Heart right ventricle (tissue), 16 donors: ENCODE results near the gene RHOF. TPM values are rescaled to one million over a fixed set of nuclear protein-coding genes. Genes with fewer than 3 reads are reported as not detected.

Experiments
- ATAC-seq, 8 donors: fragments of 200-7000 bp; cut with Tn5 transposase; one replicate each; pipeline ENCODE4 v1.9.1; 2020; ENCODE audit warnings: mild to moderate bottlenecking in 8 of 8, moderate library complexity in 8 of 8, moderate number of reproducible peaks in 1 of 8
- DNase-seq, 2 donors: peaks; one replicate each; pipeline ENCODE4 v3.0.0-alpha.2; 2020
- H3K27ac ChIP-seq, 10 donors: fragments of 200-600 bp; sonication (generic) in 2 of 10; one replicate each; pipeline versions ENCODE4 v1.5.0 to v1.8.0; 2020 to 2022; ENCODE audit warnings: mild to moderate bottlenecking in 3 of 10
- H3K27me3 ChIP-seq, 7 donors: fragments of 200-600 bp; one replicate each; pipeline ENCODE4 v1.8.0; 2021 to 2022; ENCODE audit warnings: mild to moderate bottlenecking in 2 of 7
- H3K36me3 ChIP-seq, 9 donors: fragments of 200-600 bp; sonication (generic) in 1 of 9; one replicate each; pipeline versions ENCODE4 v1.5.0 to v1.8.0; 2020 to 2022; ENCODE audit warnings: mild to moderate bottlenecking in 2 of 9
- H3K4me1 ChIP-seq, 9 donors: fragments of 200-600 bp; sonication (generic) in 1 of 9; one replicate each; pipeline versions ENCODE4 v1.5.0 to v1.8.0; 2020 to 2022; ENCODE audit warnings: mild to moderate bottlenecking in 4 of 9
- H3K4me3 ChIP-seq, 10 donors: fragments of 200-600 bp; sonication (generic) in 2 of 10; one replicate each; pipeline versions ENCODE4 v1.5.0 to v1.8.0; 2020 to 2022; ENCODE audit warnings: mild to moderate bottlenecking in 7 of 10, moderate library complexity in 2 of 10
- H3K9me3 ChIP-seq, 11 donors: fragments of 200-600 bp in 10 of 11; sonication (generic) in 2 of 11; one replicate each; pipeline versions ENCODE4 v1.5.0 to v1.8.0; 2013 to 2022; ENCODE audit warnings: mild to moderate bottlenecking in 2 of 11, control low read depth in 1 of 11, moderate library complexity in 1 of 11
- WGBS, 2 donors: extraction: QIAGEN DNeasy Blood & Tissue Kit; methylation state at CpG; one replicate each; pipeline ENCODE4 v1.1.7; 2013; ENCODE audit warnings: inconsistent platforms in 1 of 2; 5-methylcytosine and 5-hydroxymethylcytosine counted together
- intact Hi-C, 10 donors: fragments of 100-400 bp; cut with DNase I; formaldehyde crosslinking; loops; one replicate each; pipeline versions ENCODE4 v1.11.1 to v1.14.2; 2022
- polyA plus RNA-seq, 2 donors: library from polyadenylated mRNA; stranded (reverse); fragments of 200-250 nt; gene quantifications; one replicate each; pipeline ENCODE4 v1.2.3, GENCODE V29; 2013
- total RNA-seq, 10 donors: library from RNA; stranded (reverse); fragmentation: NEBNext Ultra II Directional in 3 of 10; extraction: Animal tissue kit (Norgen Biotek cat#: 25700) in 3 of 10; gene quantifications; one replicate each; pipeline versions ENCODE4 v1.2.1 to v1.2.4, GENCODE V29; 2021 to 2023
- TF ChIP-seq, protein P1 (sequence below), 9 donors: fragments of 200-600 bp; sonication (generic) in 2 of 9; IDR thresholded peaks; one replicate each; pipeline versions ENCODE4 v1.5.0 to v1.8.0; 2021 to 2022; ENCODE audit warnings: antibody characterized with exemption in 9 of 9, mild to moderate bottlenecking in 5 of 9, moderate library complexity in 1 of 9
- donor health status: Arrhythmogenic right ventricular cardiomyopathy.
- donor health status: ischemic (EF 13 %, LVEDD 7.1; RV severe dilation, severe dysfunction).
- donor health status: healthy with polysubstance abuse.
- donor health status: DM: no; HTN: yes; CAD: no.
- donor health status: DM: no; HTN: no; CAD: no.
- donor health status: ischemic (EF 25% LVEDD 6.9; RV normal size, moderate dysfunction).
- donor health status: ischemic (EF 25% LVEDD 5.7; RV mildly dilated, moderate dysfunction).
- donor health status: healthy.
- donor health status: DM: yes; HTN: yes; CAD: no.
- donor health status: Ischemic cardiomyopathy.
- donor health status: ischemic (EF 35%, LVEDD 5.7; RV mildly dilated, moderate dysfunction).
- donor health status: nonischemic (EF 11% LVEDD 7.7; RV severe dilation, severe dysfunction).
- donor health status: DM: yes; HTN: yes; CAD: no.
- donor health status: PGD.
- donor health status: ischemic (EF 29% LVEDD 5.4; RV normal size, mild dysfunction).
- donor health status: nonischemic (EF 23%, LVEDD 6.1; RV moderate dilation, normal function).

RHOF gene
- total and polyA plus RNA-seq, 12 donors = 16.5 to 45.6 (median 24.7) TPM

DNA sequence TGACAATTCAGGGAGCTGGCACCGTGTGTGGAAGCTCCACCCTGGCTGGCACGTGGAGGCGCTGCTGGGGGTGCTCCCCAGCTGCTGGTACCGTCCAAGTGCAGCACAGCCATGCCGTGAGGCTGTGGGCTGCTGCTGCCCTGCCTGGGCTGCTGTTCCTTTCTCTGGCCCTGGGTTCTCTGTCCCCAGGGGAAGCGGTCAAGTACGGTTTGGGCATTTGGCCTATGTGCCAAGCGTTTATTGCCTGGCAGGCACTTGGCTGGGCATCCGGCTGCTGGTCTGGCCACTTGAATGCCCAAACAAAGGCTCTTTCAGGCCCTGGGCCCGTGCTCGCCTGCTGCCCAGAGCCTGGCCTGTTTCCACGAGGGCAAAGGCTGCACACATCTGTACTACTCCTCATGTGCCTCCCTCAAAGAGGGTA lies 39.6 kb downstream of the RHOF start:
- peak overlapping the region in 9 of 10 donors; percentile 60 to 78 (median 67) for H3K27ac ChIP-seq
- peak; percentile 64 to 71 for DNase-seq
- H3K36me3 ChIP-seq = peaks cover 0 to 39% (median 0%) of the 10 kb centered on the region in 9 donors

DNA sequence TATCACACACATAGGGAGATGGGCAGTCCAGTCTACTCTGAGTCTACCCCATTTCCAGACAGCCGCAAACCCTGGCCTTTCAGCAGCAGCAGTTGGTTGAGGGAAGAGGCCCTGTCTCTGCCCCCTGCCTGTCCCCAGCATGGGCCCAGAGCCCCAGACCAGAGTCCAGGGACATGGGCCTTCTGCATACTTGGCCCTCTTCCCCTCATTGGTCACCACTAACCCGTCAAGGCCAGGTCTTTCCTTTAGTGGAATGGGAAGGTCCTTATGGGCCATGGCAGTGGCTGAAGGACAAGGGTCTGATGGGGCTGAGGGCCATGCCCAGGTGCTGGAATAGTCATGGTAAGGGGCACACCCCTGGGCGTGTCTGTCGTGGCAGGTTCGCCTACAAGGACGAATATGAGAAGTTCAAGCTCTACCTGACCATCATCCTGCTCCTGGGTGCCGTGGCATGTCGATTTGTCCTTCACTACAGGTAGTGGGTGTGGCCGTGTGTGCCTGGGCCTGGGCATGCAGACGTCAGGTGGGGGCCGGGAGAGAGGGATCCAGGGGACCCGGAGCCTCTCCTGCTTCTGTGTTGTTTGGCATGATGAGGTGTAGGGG lies 41.6 kb downstream of the RHOF start:
- no peaks in the 10 kb centered on the region for H3K27me3 ChIP-seq
- no peak overlapping the region for H3K27ac ChIP-seq
- no peak overlapping the region for H3K4me3 ChIP-seq
- ATAC-seq (no peak), DNase-seq (no peak)
- 91 to 97% methylated on average over 12 of the region's 12 CpGs for WGBS, 2 donors
- TF ChIP-seq, protein P1, sequence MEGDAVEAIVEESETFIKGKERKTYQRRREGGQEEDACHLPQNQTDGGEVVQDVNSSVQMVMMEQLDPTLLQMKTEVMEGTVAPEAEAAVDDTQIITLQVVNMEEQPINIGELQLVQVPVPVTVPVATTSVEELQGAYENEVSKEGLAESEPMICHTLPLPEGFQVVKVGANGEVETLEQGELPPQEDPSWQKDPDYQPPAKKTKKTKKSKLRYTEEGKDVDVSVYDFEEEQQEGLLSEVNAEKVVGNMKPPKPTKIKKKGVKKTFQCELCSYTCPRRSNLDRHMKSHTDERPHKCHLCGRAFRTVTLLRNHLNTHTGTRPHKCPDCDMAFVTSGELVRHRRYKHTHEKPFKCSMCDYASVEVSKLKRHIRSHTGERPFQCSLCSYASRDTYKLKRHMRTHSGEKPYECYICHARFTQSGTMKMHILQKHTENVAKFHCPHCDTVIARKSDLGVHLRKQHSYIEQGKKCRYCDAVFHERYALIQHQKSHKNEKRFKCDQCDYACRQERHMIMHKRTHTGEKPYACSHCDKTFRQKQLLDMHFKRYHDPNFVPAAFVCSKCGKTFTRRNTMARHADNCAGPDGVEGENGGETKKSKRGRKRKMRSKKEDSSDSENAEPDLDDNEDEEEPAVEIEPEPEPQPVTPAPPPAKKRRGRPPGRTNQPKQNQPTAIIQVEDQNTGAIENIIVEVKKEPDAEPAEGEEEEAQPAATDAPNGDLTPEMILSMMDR (IDR thresholded peaks at IDR 0.05) = no peak
- intact Hi-C loops = loop anchor here in 2 of 10 donors (5.0 kb wide), 2 partner anchors 35 to 40 kb away; partner anchors contain the start of gene TMEM120B (in 1 of the 2)
- no peaks in the 10 kb centered on the region for H3K9me3 ChIP-seq
- H3K4me1 ChIP-seq = peaks cover 0 to 29% (median 14%) of the 10 kb centered on the region in 9 donors
- peaks cover 0 to 41% (median 0%) of the 10 kb centered on the region in 9 donors for H3K36me3 ChIP-seq

More for the DNA sequence above, 39.6 kb downstream of the RHOF start:
- Histone ChIP-seq H3K4me1 (peaks cover 0 to 23% (median 7%) of the 10 kb centered on the region in 9 donors), H3K9me3 (no peaks in the 10 kb centered on the region), H3K4me3 (no peak overlapping the region), H3K27me3 (no peaks in the 10 kb centered on the region)
- peak; percentile 73 to 93 (median 90) for ATAC-seq
- 37 to 64% methylated on average over 12 of the region's 12 CpGs for WGBS, 2 donors
- intact Hi-C loops = loop anchor here in 2 of 10 donors (5.0 kb wide), 2 partner anchors 37 to 42 kb away; partner anchors contain the start of gene TMEM120B (in 1 of the 2)
- TF ChIP-seq, protein P1 (IDR thresholded peaks at IDR 0.05) = no peak

DNA sequence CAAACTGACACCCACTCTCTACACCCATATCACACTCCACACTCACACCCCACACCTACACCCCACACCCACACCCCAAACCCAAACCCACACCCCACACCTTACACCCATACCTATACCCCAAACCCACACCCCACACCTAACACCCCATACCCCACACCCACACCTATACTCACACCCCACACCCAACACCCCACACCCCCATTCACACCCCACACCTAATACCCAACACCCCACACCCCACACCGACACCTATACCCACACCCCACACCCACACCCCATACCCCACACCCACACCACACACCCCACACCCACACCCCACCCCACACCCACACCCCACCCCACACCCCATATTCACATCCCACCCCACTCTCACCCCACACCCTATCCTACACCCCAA lies 42.5 kb downstream of the RHOF start:
- peaks cover 0 to 38% (median 0%) of the 10 kb centered on the region in 9 donors for H3K36me3 ChIP-seq
- H3K9me3 ChIP-seq = no peaks in the 10 kb centered on the region
- DNase-seq (no peak), ATAC-seq (no peak)
- H3K27me3 ChIP-seq = no peaks in the 10 kb centered on the region
- no peak overlapping the region for H3K4me3 ChIP-seq
- TF ChIP-seq, protein P1 (IDR thresholded peaks at IDR 0.05) = no peak
- no peak overlapping the region for H3K27ac ChIP-seq
- intact Hi-C loops = loop anchor here in 2 of 10 donors (5.0 kb wide), 2 partner anchors 34 to 39 kb away; partner anchors contain the start of gene TMEM120B (in 1 of the 2)
- 100% methylated on average over 1 of the region's 1 CpG for WGBS, 2 donors
- peaks cover 0 to 29% (median 13%) of the 10 kb centered on the region in 9 donors for H3K4me1 ChIP-seq

DNA sequence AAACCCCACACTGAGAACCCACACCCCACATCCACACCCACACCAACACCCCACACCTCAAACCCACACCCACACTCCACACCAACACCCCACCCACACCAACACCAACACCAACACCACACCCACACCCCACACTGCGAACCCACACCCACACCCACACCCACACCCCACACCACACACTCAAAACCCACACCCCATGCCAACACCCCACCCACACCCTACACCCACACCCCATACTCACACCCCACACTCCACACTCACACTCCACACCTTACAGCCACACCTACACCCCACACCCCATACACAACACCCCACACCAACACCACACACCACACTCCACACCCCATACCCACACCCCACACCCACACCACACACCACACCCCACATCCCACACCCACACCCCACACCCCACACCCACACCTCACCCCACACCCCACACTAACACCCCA lies 43.0 kb downstream of the RHOF start:
- 0 to 100% methylated on average over 1 of the region's 1 CpG for WGBS, 2 donors
- TF ChIP-seq, protein P1 (IDR thresholded peaks at IDR 0.05) = no peak
- H3K27me3 ChIP-seq = no peaks in the 10 kb centered on the region
- peaks cover 0 to 29% (median 13%) of the 10 kb centered on the region in 9 donors for H3K4me1 ChIP-seq
- peaks cover 0 to 33% (median 0%) of the 10 kb centered on the region in 9 donors for H3K36me3 ChIP-seq
- no peak overlapping the region for H3K27ac ChIP-seq
- H3K4me3 ChIP-seq = no peak overlapping the region
- intact Hi-C loops = loop anchor here in 2 of 10 donors (5.0 kb wide), 2 partner anchors 33 to 38 kb away; partner anchors contain the start of gene TMEM120B (in 1 of the 2)
- H3K9me3 ChIP-seq = no peaks in the 10 kb centered on the region
- ATAC-seq = no peak
- DNase-seq = no peak
